Colonic mucosa (tissue), 4 donors: Measurements from ENCODE around the gene AAMDC. TPM values are rescaled to one million over a fixed set of nuclear protein-coding genes. Genes with fewer than 3 reads are reported as not detected.
"Not testable (repeated sequence)": the region's sequence is repeated elsewhere in the genome, so short reads cannot be mapped to it uniquely, and the experiment has no call there.

ENCODE experiments used
- DNase-seq: peaks from one replicate; pipeline ENCODE4 v3.0.0-alpha.2; 2020
- H3K27ac ChIP-seq: fragments of 200-600 bp; one replicate; pipeline ENCODE4 v1.8.0; 2021
- H3K27me3 ChIP-seq: fragments of 200-600 bp; one replicate; pipeline ENCODE4 v1.8.0; 2021
- H3K36me3 ChIP-seq: fragments of 200-600 bp; one replicate; pipeline ENCODE4 v1.8.0; 2021
- H3K4me1 ChIP-seq: fragments of 200-600 bp; one replicate; pipeline ENCODE4 v1.8.0; 2021; ENCODE audit warnings: mild to moderate bottlenecking
- H3K4me3 ChIP-seq: fragments of 200-600 bp; one replicate; pipeline ENCODE4 v1.8.0; 2021
- H3K9ac ChIP-seq, 2 donors: one replicate each; pipeline ENCODE4 v1.7.0; 2013; ENCODE audit warnings: control low read depth in 2 of 2, low read depth in 2 of 2, low read length in 2 of 2
- H3K9me3 ChIP-seq: fragments of 200-600 bp; one replicate; pipeline ENCODE4 v1.8.0; 2021
- intact Hi-C: fragments of 100-400 bp; cut with DNase I; formaldehyde crosslinking; loops from one replicate; pipeline ENCODE4 v1.14.1; 2022
- total RNA-seq, 2 donors: library from RNA; stranded (reverse); fragmentation: NEBNext Ultra II Directional in 1 of 2; extraction: Animal tissue kit (Norgen Biotek cat#: 25700) in 1 of 2; gene quantifications; one replicate each; pipeline ENCODE4 v1.2.1, GENCODE V29; 2021
- TF ChIP-seq, protein P1 (sequence below): fragments of 200-600 bp; IDR thresholded peaks from one replicate; pipeline ENCODE4 v1.8.0; 2022; ENCODE audit warnings: antibody characterized with exemption, mild to moderate bottlenecking
- donor health status: healthy.
- donor health status: DM: no; HTN: no; CAD: no.
- donor health status: DM: no; HTN: no; CAD: no.

AAMDC gene
- total RNA-seq, 2 donors from 2014 or later = 12.9 to 20.0 TPM

DNA sequence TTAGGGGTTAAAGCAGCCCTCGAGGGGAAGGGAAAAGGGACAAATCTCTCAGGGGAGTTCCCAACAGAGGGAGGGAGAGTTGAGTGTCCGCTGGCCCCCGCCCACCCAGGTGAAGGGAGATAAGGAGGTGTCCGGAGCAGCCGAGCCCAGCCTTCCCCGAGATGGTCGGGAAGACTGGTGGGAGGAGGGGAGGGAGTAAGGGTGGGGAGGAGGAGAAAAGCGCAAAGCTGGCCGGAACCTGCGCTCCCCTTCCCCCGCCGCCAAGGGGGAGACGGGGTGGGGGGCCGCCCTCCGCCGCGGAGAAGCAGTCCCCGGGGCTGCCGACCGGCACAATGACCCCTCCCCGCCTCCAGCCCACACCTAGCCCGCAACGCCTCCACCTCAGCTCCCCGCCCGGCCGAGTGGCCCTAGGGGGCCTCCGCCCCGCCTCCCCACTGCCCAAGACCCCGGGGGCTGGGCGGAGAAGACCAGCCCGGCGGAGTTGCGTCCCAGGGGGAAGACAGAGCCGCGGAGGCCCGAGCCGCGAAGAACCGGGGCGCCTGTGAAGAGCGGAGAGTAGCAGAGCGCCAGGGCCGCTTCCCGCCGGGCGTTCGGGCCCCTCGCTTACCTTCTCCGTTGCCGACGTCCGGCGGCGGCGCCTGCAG is 901 bp upstream of the AAMDC start:
- H3K9ac ChIP-seq = peak overlapping the region; percentile 93 to 98
- intact Hi-C loops = loop anchor here (10.0 kb wide), 1 partner anchor 175 kb away; the partner anchor contains the start of gene INTS4
- H3K27me3 ChIP-seq = no peaks in the 10 kb centered on the region
- peaks cover 9% of the 10 kb centered on the region for H3K4me1 ChIP-seq
- H3K27ac ChIP-seq = peak overlapping the region; percentile 95
- TF ChIP-seq, protein P1, sequence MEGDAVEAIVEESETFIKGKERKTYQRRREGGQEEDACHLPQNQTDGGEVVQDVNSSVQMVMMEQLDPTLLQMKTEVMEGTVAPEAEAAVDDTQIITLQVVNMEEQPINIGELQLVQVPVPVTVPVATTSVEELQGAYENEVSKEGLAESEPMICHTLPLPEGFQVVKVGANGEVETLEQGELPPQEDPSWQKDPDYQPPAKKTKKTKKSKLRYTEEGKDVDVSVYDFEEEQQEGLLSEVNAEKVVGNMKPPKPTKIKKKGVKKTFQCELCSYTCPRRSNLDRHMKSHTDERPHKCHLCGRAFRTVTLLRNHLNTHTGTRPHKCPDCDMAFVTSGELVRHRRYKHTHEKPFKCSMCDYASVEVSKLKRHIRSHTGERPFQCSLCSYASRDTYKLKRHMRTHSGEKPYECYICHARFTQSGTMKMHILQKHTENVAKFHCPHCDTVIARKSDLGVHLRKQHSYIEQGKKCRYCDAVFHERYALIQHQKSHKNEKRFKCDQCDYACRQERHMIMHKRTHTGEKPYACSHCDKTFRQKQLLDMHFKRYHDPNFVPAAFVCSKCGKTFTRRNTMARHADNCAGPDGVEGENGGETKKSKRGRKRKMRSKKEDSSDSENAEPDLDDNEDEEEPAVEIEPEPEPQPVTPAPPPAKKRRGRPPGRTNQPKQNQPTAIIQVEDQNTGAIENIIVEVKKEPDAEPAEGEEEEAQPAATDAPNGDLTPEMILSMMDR = no peak
- H3K36me3 ChIP-seq = no peaks in the 10 kb centered on the region
- peaks cover under 1% of the 10 kb centered on the region for H3K9me3 ChIP-seq
- DNase-seq = peak; percentile 68
- H3K4me3 ChIP-seq = peak overlapping the region; percentile 93

DNA sequence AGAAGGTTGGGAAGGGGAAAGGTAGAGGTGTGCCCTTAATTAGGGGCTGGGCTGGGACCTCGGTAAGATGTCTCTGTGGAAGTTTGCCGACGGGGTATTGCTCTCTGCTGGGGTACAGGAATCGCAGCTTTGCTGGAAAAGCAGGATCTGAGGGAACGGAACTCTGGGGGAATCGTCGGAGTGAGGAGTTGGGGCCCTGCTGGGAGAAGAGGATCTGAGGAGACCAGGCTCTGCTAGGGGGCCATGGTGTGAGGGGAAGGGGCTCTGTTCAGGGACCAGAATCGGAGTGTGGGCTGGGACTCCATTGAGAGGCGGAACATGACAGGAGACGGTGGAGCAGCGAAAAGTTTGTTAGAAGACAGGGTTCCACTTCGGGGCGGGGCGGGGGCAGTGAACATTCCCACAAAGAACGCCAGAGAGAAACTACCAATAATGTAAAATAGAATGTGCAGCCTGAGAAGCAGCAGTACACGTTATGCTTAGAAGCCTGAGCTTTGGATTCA is 456 bp downstream of the AAMDC start:
- peak; percentile 45 for DNase-seq
- Histone ChIP-seq H3K4me1 (peaks cover 9% of the 10 kb centered on the region), H3K9ac (peak overlapping the region; percentile 84 to 93), H3K27me3 (no peaks in the 10 kb centered on the region), H3K9me3 (no peaks in the 10 kb centered on the region), H3K36me3 (no peaks in the 10 kb centered on the region), H3K27ac (peak overlapping the region; percentile 95), H3K4me3 (peak overlapping the region; percentile 93)
- TF ChIP-seq, protein P1 = no peak
- intact Hi-C loops = loop anchor here (10.0 kb wide), 1 partner anchor 173 kb away; the partner anchor contains the start of gene INTS4

DNA sequence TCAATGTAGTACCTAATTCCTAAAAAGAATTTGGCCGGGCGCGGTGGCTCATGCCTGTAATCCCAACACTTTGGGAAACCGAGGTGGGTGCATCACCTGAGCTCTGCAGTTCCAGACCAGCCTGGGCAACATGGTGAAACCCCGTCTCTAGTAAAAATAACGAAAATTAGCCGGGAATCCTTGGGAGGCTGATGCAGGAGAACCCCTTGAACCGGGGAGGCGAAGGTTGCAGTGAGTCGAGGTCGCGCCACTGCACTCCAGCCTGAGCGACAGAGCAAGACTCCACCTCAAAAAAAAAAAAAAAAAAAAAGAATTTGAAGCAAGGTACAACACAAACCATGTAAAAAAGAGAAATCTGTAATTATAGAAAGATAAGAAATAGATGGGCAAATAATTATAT is 1.2 kb downstream of the AAMDC start:
- not testable (repeated sequence) for H3K9ac ChIP-seq, H3K4me1 ChIP-seq, H3K27ac ChIP-seq, H3K27me3 ChIP-seq, H3K4me3 ChIP-seq, H3K36me3 ChIP-seq, H3K9me3 ChIP-seq
- intact Hi-C loops = loop anchor here (10.0 kb wide), 1 partner anchor 173 kb away; the partner anchor contains the start of gene INTS4
- peak; percentile 19 for DNase-seq

DNA sequence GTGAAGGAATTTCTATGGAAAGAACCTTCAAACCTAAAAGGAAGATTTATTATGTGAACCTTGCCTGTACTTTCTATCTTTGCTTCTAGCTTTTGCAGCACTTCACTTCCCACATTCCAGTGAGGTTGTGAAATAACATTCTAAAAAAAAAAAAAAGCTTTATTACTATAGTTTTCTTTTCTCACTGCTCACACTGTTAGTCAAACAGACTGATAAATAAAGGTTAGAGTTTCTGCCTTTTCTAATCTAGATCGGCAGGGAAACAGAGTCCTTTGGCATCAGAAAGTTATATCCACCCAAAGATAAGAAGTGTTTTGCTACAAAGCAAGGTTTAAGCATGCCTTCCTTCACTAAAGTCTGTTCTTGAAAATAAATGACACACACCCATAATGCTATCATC is 2.8 kb downstream of the AAMDC start:
- Histone ChIP-seq H3K27ac (no peak overlapping the region), H3K36me3 (no peaks in the 10 kb centered on the region), H3K9me3 (no peaks in the 10 kb centered on the region), H3K4me3 (no peak overlapping the region), H3K9ac (no peak overlapping the region), H3K27me3 (no peaks in the 10 kb centered on the region), H3K4me1 (peaks cover 5% of the 10 kb centered on the region)
- no peak for DNase-seq
- intact Hi-C loops = loop anchor here (10.0 kb wide), 1 partner anchor 171 kb away; the partner anchor contains the start of gene INTS4
- TF ChIP-seq, protein P1 = no peak

DNA sequence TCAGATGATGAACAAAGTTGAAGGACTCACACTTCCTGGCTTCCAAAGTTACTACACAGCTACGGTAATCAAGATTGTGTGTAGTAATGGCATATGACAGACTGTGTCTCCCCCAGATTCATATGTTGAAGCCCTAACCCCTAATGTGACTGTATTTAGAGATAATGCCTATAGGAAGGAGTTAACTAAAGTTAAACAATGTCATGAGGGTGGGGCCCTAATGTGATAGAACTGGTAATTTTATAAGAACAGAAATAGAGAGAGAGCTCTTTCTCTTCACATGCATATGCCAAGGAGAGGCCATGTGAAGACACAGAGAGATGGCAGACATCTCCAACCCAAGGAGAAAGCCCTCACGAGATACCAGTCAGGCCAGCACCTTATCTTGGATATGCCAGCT is 8.0 kb downstream of the AAMDC start:
- Histone ChIP-seq H3K27me3 (no peaks in the 10 kb centered on the region), H3K9ac (no peak overlapping the region), H3K36me3 (no peaks in the 10 kb centered on the region), H3K9me3 (no peaks in the 10 kb centered on the region), H3K4me1 (no peaks in the 10 kb centered on the region), H3K27ac (no peak overlapping the region), H3K4me3 (no peak overlapping the region)
- DNase-seq = no peak
- TF ChIP-seq, protein P1 = no peak
- intact Hi-C loops = loop anchor here (10.0 kb wide), 1 partner anchor 166 kb away; the partner anchor contains the start of gene INTS4

DNA sequence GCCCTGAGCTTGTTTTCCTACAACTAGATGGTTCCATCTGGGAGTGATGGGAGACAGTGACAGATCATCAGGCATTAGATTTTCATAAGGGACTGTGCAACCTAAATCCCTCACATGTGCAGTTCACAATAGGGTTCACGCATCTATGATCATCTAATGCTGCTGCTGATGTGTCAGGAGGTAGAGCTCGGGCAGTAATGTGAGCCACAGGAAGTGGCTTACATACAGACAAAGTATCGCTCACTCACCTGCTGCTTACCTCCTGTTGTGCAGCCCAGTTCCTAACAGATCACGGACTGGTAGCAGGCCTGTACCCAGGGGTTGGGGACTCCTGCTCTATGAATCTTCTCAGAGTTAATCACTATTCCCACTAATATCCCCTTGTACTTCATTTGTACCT is 12.4 kb downstream of the AAMDC start:
- no peak overlapping the region for H3K9ac ChIP-seq
- no peaks in the 10 kb centered on the region for H3K36me3 ChIP-seq
- no peaks in the 10 kb centered on the region for H3K4me1 ChIP-seq
- intact Hi-C loops = no loop called here
- no peak for DNase-seq
- H3K4me3 ChIP-seq = no peak overlapping the region
- no peaks in the 10 kb centered on the region for H3K9me3 ChIP-seq
- no peaks in the 10 kb centered on the region for H3K27me3 ChIP-seq
- H3K27ac ChIP-seq = no peak overlapping the region
- TF ChIP-seq, protein P1 = no peak
